WI38 (cell line): ENCODE measurements around the gene SCNN1A.

Source experiments
- H3K4me3 ChIP-seq: 2 replicates; pipeline ENCODE4 v1.5.1; 2011; ENCODE audit warnings: low read depth, mild to moderate bottlenecking, control low read depth, low read length
- CTCF ChIP-seq: IDR thresholded peaks from 2 replicates; pipeline ENCODE4 v1.5.1; 2012; ENCODE audit warnings: low read depth, mild to moderate bottlenecking, control low read depth, low read length

The SCNN1A gene

GRCh38 chr12:6392504-6392903 is 17.1 kb upstream of the SCNN1A start:
- no peak overlapping the region for H3K4me3 ChIP-seq
- no peak for TF ChIP-seq CTCF

- no peak for TF ChIP-seq CTCF
- no peak overlapping the region for H3K4me3 ChIP-seq
Measured at GRCh38 chr12:6391013-6391412, 15.7 kb upstream of the SCNN1A start.

GRCh38 chr12:6390084-6390799 is 14.9 kb upstream of the SCNN1A start:
- H3K4me3 ChIP-seq, result no peak overlapping the region
- TF ChIP-seq CTCF, result no peak

GRCh38 chr12:6387541-6387940 is 12.2 kb upstream of the SCNN1A start:
- no peak overlapping the region for H3K4me3 ChIP-seq
- no peak for TF ChIP-seq CTCF

GRCh38 chr12:6386491-6386890 is 11.1 kb upstream of the SCNN1A start:
- TF ChIP-seq CTCF, result no peak
- no peak overlapping the region for H3K4me3 ChIP-seq

GRCh38 chr12:6386038-6386437 is 10.7 kb upstream of the SCNN1A start:
- no peak overlapping the region for H3K4me3 ChIP-seq
- no peak for TF ChIP-seq CTCF

- no peak for TF ChIP-seq CTCF
- peak overlapping the region; percentile 77 for H3K4me3 ChIP-seq
Measured at GRCh38 chr12:6384499-6385436, 9.4 kb upstream of the SCNN1A start.
